Measurements from ENCODE around the gene CREBBP. TPM values are rescaled to one million over a fixed set of nuclear protein-coding genes. Genes with fewer than 3 reads are reported as not detected.
"Not testable (repeated sequence)": the region's sequence is repeated elsewhere in the genome, so short reads cannot be mapped to it uniquely, and the experiment has no call there.

CREBBP gene
- total RNA-seq, 1 donor from 2014 or later: 45.2 TPM

DNA sequence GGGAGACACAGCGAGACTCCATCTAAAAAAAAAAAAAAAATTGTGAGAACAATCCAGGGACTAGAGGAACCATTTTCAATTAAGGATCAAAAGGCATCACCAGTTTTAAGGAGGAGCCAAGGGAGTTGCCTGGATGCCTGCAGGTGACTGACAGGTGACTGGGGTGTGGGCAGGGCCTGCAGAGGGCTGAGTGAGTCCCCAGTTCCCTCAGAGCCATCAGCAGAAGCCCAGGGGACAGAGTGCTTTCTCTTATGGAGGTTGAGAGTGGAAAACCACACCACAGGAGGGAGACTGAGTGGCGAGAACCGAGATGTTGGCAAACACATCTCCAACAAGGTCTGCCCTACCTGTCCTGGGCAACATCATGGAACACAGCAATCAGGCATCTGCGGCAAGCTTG lies 27.1 kb upstream of the CREBBP start:
- H3K36me3 Mint-ChIP-seq (ENCODE audit: low read depth): no peaks in the 10 kb centered on the region
- H3K27me3 Mint-ChIP-seq (ENCODE audit: low read depth): no peaks in the 10 kb centered on the region
- H3K27ac Mint-ChIP-seq: no peak overlapping the region
- DNase-seq (ENCODE audit: low spot score): no peak
- no peak overlapping the region for H3K4me3 Mint-ChIP-seq (ENCODE audit: low read depth)
- no peaks in the 10 kb centered on the region for H3K4me1 Mint-ChIP-seq (ENCODE audit: low read depth)
- intact Hi-C loops (cut with micrococcal nuclease): no loop called here
- H3K9me3 Mint-ChIP-seq: no peaks in the 10 kb centered on the region

- DNase-seq (ENCODE audit: low spot score): no peak
- Mint-ChIP-seq H3K4me1 (ENCODE audit: low read depth) (no peaks in the 10 kb centered on the region), H3K27ac (no peak overlapping the region), H3K4me3 (ENCODE audit: low read depth) (no peak overlapping the region), H3K36me3 (ENCODE audit: low read depth) (no peaks in the 10 kb centered on the region), H3K9me3 (no peaks in the 10 kb centered on the region), H3K27me3 (ENCODE audit: low read depth) (no peaks in the 10 kb centered on the region)
- intact Hi-C loops (cut with micrococcal nuclease): no loop called here
Measured at GRCh38 chr16:3906363-3906762, 25.9 kb upstream of the CREBBP start.

- no peaks in the 10 kb centered on the region for H3K4me1 Mint-ChIP-seq (ENCODE audit: low read depth)
- H3K27ac Mint-ChIP-seq: no peak overlapping the region
- no peak for DNase-seq (ENCODE audit: low spot score)
- H3K36me3 Mint-ChIP-seq (ENCODE audit: low read depth): no peaks in the 10 kb centered on the region
- intact Hi-C loops (cut with micrococcal nuclease): no loop called here
- no peaks in the 10 kb centered on the region for H3K9me3 Mint-ChIP-seq
- peaks cover 4% of the 10 kb centered on the region for H3K27me3 Mint-ChIP-seq (ENCODE audit: low read depth)
- no peak overlapping the region for H3K4me3 Mint-ChIP-seq (ENCODE audit: low read depth)
Measured at GRCh38 chr16:3904875-3905274, 24.4 kb upstream of the CREBBP start.

DNA sequence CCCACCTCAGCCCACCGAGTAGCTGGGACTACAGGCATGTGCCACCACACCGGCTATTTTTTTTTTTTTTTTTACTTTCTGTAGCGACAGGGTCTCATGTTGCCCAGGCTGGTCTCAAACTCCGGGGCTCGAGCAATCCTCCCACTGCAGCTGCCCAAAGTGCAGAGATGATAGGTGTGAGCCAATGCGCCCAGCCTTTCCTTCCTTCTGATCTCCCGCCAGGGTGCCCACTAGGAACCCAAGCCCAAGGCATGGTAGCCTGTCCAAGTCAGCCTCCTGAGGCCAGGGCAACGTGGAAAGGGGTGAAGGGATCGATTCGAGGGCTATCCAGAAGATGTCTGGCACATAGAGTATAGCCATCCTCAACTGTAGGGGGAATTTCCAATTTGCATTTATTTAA lies 9.6 kb upstream of the CREBBP start:
- H3K27ac Mint-ChIP-seq: no peak overlapping the region
- peaks cover 3% of the 10 kb centered on the region for H3K9me3 Mint-ChIP-seq
- no peaks in the 10 kb centered on the region for H3K36me3 Mint-ChIP-seq (ENCODE audit: low read depth)
- intact Hi-C loops (cut with micrococcal nuclease): no loop called here
- no peaks in the 10 kb centered on the region for H3K4me1 Mint-ChIP-seq (ENCODE audit: low read depth)
- DNase-seq (ENCODE audit: low spot score): no peak
- H3K4me3 Mint-ChIP-seq (ENCODE audit: low read depth): no peak overlapping the region
- H3K27me3 Mint-ChIP-seq (ENCODE audit: low read depth): peaks cover 6% of the 10 kb centered on the region

DNA sequence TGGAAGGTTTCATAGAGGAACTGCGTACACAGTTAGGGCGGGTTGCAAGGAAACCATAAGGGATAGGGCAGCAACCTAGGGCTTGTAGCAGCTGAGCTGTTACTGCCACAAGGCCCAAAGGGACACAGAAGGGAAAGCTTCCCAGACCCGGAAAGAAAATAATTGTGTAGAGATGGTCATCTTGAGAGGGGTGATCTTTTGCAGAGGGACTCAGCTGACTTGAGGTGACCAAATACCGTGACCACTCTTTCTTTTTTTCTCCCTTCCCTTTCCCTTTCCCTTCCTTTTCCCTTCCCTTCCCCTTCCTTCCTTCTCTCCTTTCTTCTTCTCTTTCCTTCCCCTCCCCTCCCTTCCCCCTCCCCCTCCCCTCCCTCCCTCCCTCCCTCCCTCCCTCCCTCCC lies 8.5 kb upstream of the CREBBP start:
- Mint-ChIP-seq H3K36me3 (ENCODE audit: low read depth) (no peaks in the 10 kb centered on the region), H3K9me3 (no peaks in the 10 kb centered on the region)

GRCh38 chr16:3885999-3886398 lies 5.5 kb upstream of the CREBBP start:
- H3K27ac Mint-ChIP-seq; H3K36me3 Mint-ChIP-seq (ENCODE audit: low read depth); H3K4me3 Mint-ChIP-seq (ENCODE audit: low read depth); H3K9me3 Mint-ChIP-seq; DNase-seq (ENCODE audit: low spot score); H3K4me1 Mint-ChIP-seq (ENCODE audit: low read depth); intact Hi-C loops (cut with micrococcal nuclease): not testable (repeated sequence)
- H3K27me3 Mint-ChIP-seq (ENCODE audit: low read depth): peaks cover 11% of the 10 kb centered on the region

More for the DNA sequence above, 8.5 kb upstream of the CREBBP start:
- no peak overlapping the region for H3K4me3 Mint-ChIP-seq (ENCODE audit: low read depth)
- H3K4me1 Mint-ChIP-seq (ENCODE audit: low read depth): no peaks in the 10 kb centered on the region
- peaks cover 8% of the 10 kb centered on the region for H3K27me3 Mint-ChIP-seq (ENCODE audit: low read depth)
- DNase-seq (ENCODE audit: low spot score): no peak
- intact Hi-C loops (cut with micrococcal nuclease): no loop called here
- no peak overlapping the region for H3K27ac Mint-ChIP-seq

DNA sequence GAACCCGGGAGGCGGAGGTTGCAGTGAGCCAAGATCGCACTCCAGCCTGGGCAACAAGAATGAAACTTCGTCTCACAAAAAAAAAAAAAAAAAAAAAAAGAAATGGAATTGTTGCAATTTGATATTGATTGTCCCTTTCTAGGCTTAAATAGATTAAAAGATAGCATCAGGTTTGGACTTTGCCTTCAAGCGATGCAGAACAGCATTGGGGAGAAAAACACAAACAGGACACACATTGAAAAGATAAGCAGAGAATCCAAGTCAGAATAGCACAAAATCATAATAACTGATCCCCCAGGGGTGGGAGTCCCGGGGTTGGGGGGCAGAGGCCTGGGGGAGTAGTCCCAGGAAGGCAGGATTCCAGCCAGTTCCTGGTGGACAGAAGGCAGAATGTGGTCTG lies 3.9 kb upstream of the CREBBP start:
- Mint-ChIP-seq H3K36me3 (ENCODE audit: low read depth) (no peaks in the 10 kb centered on the region), H3K9me3 (no peaks in the 10 kb centered on the region), H3K27me3 (ENCODE audit: low read depth) (peaks cover 10% of the 10 kb centered on the region), H3K4me1 (ENCODE audit: low read depth) (peaks cover 7% of the 10 kb centered on the region), H3K4me3 (ENCODE audit: low read depth) (no peak overlapping the region), H3K27ac (no peak overlapping the region)
- DNase-seq (ENCODE audit: low spot score): no peak
- intact Hi-C loops (cut with micrococcal nuclease): no loop called here

- Mint-ChIP-seq H3K4me1 (ENCODE audit: low read depth) (peaks cover 25% of the 10 kb centered on the region), H3K27me3 (ENCODE audit: low read depth) (peaks cover 9% of the 10 kb centered on the region), H3K4me3 (ENCODE audit: low read depth) (peak overlapping the region; percentile 79), H3K9me3 (no peaks in the 10 kb centered on the region), H3K36me3 (ENCODE audit: low read depth) (peaks cover 18% of the 10 kb centered on the region), H3K27ac (peak overlapping the region; percentile 6)
- intact Hi-C loops (cut with micrococcal nuclease): no loop called here
- no peak for DNase-seq (ENCODE audit: low spot score)
Measured at GRCh38 chr16:3882531-3882930, 2.0 kb upstream of the CREBBP start.

GRCh38 chr16:3881499-3881990 lies 1.0 kb upstream of the CREBBP start:
- H3K4me1 Mint-ChIP-seq (ENCODE audit: low read depth): peaks cover 33% of the 10 kb centered on the region
- H3K9me3 Mint-ChIP-seq: no peaks in the 10 kb centered on the region
- intact Hi-C loops (cut with micrococcal nuclease): no loop called here
- peak overlapping the region; percentile 43 for H3K27ac Mint-ChIP-seq
- peaks cover 7% of the 10 kb centered on the region for H3K27me3 Mint-ChIP-seq (ENCODE audit: low read depth)
- peaks cover 28% of the 10 kb centered on the region for H3K36me3 Mint-ChIP-seq (ENCODE audit: low read depth)
- DNase-seq (ENCODE audit: low spot score): no peak
- H3K4me3 Mint-ChIP-seq (ENCODE audit: low read depth): peak overlapping the region; percentile 79

DNA sequence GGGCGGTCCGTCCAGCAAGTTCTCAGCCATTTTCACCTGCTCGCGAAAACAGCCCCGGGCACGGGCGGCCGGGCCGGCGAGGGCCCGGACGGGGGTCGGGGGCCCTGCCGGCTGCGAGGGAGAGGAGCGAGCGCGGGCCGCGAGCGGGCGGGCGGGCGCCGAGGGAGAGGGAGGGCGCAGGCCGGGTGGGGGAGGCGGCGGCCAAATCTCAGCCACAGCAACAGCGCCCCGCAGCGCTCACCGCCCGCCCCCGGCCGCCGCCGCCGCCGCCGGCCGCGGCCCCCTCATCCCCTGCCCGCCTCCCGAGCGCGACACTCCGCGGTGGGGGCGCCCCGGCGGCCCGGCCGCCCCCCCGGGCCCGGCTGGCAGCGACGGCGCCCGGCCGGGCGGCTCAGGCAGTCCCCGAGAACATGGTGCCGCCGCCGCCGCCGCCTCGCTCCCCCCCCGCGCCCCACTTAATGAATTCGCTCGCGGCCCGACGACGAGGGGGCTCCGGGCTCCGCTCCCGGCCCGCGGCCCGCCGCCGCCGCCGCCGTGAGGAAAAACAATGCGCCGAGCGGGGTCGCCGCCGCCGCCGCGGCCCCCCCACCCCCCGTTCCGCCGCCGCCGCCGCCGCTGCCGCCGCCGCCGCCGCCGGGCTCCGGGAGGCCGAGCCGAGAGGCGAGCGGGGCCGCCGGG lies 487 bp downstream of the CREBBP start:
- DNase-seq (ENCODE audit: low spot score): peak; percentile 63
- intact Hi-C loops (cut with micrococcal nuclease): loop anchor here (1.0 to 5.0 kb wide), 3 partner anchors 23 to 190 kb away; no protein-coding TSS in a partner anchor
- Mint-ChIP-seq H3K4me1 (ENCODE audit: low read depth) (peaks cover 35% of the 10 kb centered on the region), H3K9me3 (no peaks in the 10 kb centered on the region), H3K27me3 (ENCODE audit: low read depth) (peaks cover 7% of the 10 kb centered on the region), H3K4me3 (ENCODE audit: low read depth) (peak overlapping the region; percentile 88), H3K27ac (no peak overlapping the region), H3K36me3 (ENCODE audit: low read depth) (peaks cover 31% of the 10 kb centered on the region)

- Mint-ChIP-seq H3K4me1 (ENCODE audit: low read depth) (peaks cover 35% of the 10 kb centered on the region), H3K27ac (peak overlapping the region; percentile 71), H3K36me3 (ENCODE audit: low read depth) (peaks cover 31% of the 10 kb centered on the region), H3K9me3 (no peaks in the 10 kb centered on the region), H3K27me3 (ENCODE audit: low read depth) (peaks cover 6% of the 10 kb centered on the region), H3K4me3 (ENCODE audit: low read depth) (peak overlapping the region; percentile 88)
- no peak for DNase-seq (ENCODE audit: low spot score)
- intact Hi-C loops (cut with micrococcal nuclease): loop anchor here (1.0 to 5.0 kb wide), 3 partner anchors 23 to 189 kb away; no protein-coding TSS in a partner anchor
Measured at GRCh38 chr16:3879258-3879886, 1.1 kb downstream of the CREBBP start.

GRCh38 chr16:3878610-3879009 lies 1.9 kb downstream of the CREBBP start:
- DNase-seq (ENCODE audit: low spot score): no peak
- Mint-ChIP-seq H3K9me3 (no peaks in the 10 kb centered on the region), H3K27ac (peak overlapping the region; percentile 71), H3K36me3 (ENCODE audit: low read depth) (peaks cover 31% of the 10 kb centered on the region), H3K27me3 (ENCODE audit: low read depth) (peaks cover under 1% of the 10 kb centered on the region), H3K4me1 (ENCODE audit: low read depth) (peaks cover 35% of the 10 kb centered on the region), H3K4me3 (ENCODE audit: low read depth) (peak overlapping the region; percentile 88)
- intact Hi-C loops (cut with micrococcal nuclease): loop anchor here (1.0 to 5.0 kb wide), 3 partner anchors 22 to 188 kb away; no protein-coding TSS in a partner anchor

GRCh38 chr16:3876695-3877094 lies 3.8 kb downstream of the CREBBP start:
- no peak for DNase-seq (ENCODE audit: low spot score)
- Mint-ChIP-seq H3K9me3 (no peaks in the 10 kb centered on the region), H3K27ac (no peak overlapping the region), H3K4me1 (ENCODE audit: low read depth) (peaks cover 35% of the 10 kb centered on the region), H3K27me3 (ENCODE audit: low read depth) (no peaks in the 10 kb centered on the region), H3K36me3 (ENCODE audit: low read depth) (peaks cover 31% of the 10 kb centered on the region), H3K4me3 (ENCODE audit: low read depth) (no peak overlapping the region)
- intact Hi-C loops (cut with micrococcal nuclease): loop anchor here (5.0 kb wide), 1 partner anchor 79 kb away; no protein-coding TSS in a partner anchor

All from activated T-helper 2 cell treated with anti-CD3 and anti-CD28 coated beads, Interferon-gamma antibody, Interleukin-2, Interleukin-4, amounts not matched to agents 10 μg/mL and 5 μg/mL and 100 μg/mL, durations not matched to agents 14 hours and 24 hours and 36 hours (primary cell).